Measurements from ENCODE around the gene ATG9A. TPM values are rescaled to one million over a fixed set of nuclear protein-coding genes. Genes with fewer than 3 reads are reported as not detected.

ATG9A gene
- total and polyA plus RNA-seq, 2 experiments from 2014 or later: 75.1 to 85.0 TPM

DNA sequence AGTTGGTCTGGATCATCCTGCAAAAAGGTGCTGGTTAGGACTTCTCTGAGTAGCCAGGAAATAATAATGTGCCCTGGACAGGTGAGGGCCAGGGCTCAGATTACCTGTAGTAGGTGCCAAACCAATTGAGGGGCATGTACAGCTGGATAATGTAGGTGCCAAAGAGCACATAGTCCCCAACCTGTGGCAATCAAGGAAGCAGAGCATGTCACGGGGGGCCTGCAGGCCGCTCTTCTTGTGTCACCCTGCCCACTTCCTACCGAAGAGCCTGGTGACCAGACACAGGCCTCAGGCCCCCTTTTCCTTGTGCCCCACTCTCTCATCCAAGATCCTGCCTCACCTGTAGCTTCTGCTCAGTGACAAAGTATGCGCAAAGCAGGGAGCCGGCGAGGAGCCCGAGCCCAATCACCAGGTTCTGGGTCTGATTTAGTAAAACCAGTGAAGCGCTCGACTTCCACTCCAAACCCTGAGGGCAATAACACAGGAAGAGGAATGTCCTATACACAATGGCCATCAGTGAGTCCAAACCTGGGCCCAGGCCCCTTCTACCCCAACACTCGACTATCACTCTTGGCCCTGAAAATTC is 15.9 kb downstream of the ATG9A start:
- H3K9me3 ChIP-seq (ENCODE audit: low read depth): no peaks in the 10 kb centered on the region
- H3K36me3 ChIP-seq: peaks cover 4% of the 10 kb centered on the region
- H3K4me3 ChIP-seq: no peak overlapping the region
- peaks cover 6% of the 10 kb centered on the region for H3K4me1 ChIP-seq (ENCODE audit: low read depth)
- no peak for DNase-seq (ENCODE audit: low read depth in 1 of 2, low spot score in 1 of 2)
- H3K27me3 ChIP-seq: no peaks in the 10 kb centered on the region
- TF ChIP-seq, protein P1, sequence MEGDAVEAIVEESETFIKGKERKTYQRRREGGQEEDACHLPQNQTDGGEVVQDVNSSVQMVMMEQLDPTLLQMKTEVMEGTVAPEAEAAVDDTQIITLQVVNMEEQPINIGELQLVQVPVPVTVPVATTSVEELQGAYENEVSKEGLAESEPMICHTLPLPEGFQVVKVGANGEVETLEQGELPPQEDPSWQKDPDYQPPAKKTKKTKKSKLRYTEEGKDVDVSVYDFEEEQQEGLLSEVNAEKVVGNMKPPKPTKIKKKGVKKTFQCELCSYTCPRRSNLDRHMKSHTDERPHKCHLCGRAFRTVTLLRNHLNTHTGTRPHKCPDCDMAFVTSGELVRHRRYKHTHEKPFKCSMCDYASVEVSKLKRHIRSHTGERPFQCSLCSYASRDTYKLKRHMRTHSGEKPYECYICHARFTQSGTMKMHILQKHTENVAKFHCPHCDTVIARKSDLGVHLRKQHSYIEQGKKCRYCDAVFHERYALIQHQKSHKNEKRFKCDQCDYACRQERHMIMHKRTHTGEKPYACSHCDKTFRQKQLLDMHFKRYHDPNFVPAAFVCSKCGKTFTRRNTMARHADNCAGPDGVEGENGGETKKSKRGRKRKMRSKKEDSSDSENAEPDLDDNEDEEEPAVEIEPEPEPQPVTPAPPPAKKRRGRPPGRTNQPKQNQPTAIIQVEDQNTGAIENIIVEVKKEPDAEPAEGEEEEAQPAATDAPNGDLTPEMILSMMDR (IDR thresholded peaks at IDR 0.05; ENCODE audit: low read depth, low read length): no peak
- H3K27ac ChIP-seq: no peak overlapping the region

DNA sequence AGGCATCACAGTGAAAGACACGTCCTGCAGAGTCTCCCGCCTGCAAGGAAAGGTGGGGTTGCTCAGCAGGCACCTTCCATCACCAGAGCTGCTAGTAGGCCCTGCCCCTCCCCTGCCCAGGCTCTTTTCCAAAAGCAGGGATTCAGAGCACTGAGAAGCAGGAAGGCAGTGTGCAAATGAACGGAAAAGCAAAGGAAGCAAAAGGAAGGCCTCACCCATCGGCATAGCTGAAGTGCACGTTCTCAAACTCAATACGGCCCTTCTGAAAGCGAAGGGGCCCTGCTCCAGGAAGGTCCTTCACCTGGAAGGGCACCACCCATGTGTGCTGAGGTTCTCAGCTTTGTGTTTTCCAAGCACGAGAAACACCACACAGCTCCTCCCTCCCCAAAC is 16.4 kb downstream of the ATG9A start:
- Histone ChIP-seq H3K36me3 (peaks cover 8% of the 10 kb centered on the region), H3K4me1 (ENCODE audit: low read depth) (peaks cover 6% of the 10 kb centered on the region), H3K4me3 (no peak overlapping the region), H3K27ac (no peak overlapping the region), H3K9me3 (ENCODE audit: low read depth) (no peaks in the 10 kb centered on the region), H3K27me3 (no peaks in the 10 kb centered on the region)
- DNase-seq (ENCODE audit: low read depth in 1 of 2, low spot score in 1 of 2): no peak
- TF ChIP-seq, protein P1 (IDR thresholded peaks at IDR 0.05; ENCODE audit: low read depth, low read length): no peak

DNA sequence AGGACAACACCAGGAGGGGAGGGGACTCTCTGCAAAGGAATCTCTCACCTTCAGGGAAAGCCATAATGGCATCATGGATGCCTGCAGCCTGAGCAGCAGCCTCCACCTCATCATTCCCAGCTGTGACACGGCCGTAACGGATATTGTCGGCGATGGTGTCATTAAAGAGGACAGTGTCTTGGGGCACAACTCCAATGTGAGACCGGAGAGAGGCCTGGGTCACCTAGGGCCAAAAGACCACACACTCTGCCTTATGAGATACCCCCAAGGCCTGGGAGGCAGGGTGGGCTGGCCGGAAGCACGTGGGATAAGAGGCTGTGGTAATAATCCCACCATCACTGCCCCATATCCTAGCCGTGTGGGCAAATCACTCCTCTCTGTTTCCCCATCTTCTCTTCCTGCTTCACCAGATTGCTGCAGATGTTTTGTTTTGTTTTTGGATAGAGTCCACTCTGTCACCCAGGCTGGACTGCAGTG is 18.5 kb downstream of the ATG9A start:
- no peak for DNase-seq (ENCODE audit: low read depth in 1 of 2, low spot score in 1 of 2)
- H3K9me3 ChIP-seq (ENCODE audit: low read depth): no peaks in the 10 kb centered on the region
- H3K36me3 ChIP-seq: peaks cover 8% of the 10 kb centered on the region
- H3K4me1 ChIP-seq (ENCODE audit: low read depth): no peaks in the 10 kb centered on the region
- H3K27ac ChIP-seq: no peak overlapping the region
- no peak overlapping the region for H3K4me3 ChIP-seq
- TF ChIP-seq, protein P1 (IDR thresholded peaks at IDR 0.05; ENCODE audit: low read depth, low read length): no peak
- no peaks in the 10 kb centered on the region for H3K27me3 ChIP-seq

DNA sequence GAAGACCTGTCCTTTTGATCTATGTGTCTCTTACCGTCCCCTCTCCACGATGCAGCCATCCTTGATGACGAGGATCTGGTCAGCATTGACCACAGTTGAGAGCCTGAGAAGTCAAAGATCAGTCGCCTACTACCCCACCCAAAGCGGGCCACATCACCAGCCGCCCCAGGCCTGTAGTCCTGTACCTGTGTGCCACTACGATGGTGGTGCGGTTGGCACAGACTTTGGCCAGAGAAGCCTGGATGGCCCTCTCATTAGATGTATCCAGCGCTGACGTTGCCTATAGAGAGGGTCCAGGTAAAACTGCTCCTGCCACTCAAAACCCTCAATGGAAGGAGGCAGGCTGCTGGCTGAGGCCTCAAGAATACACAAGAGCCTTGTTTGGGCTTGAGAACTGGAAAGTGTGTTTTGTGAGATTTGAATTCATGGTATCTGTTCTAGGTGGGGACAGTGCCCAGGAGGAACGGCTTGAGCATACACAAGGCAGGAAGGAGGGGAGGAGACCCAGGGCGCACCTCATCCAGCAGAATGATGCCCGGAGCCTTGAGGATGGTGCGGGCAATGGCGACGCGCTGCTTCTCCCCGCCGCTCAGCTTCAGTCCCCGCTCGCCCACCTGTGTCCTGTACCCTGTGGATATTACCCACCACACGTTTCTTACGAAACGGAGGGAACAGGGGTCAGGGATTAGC is 19.1 kb downstream of the ATG9A start:
- H3K4me3 ChIP-seq: no peak overlapping the region
- no peaks in the 10 kb centered on the region for H3K4me1 ChIP-seq (ENCODE audit: low read depth)
- H3K27ac ChIP-seq: no peak overlapping the region
- no peaks in the 10 kb centered on the region for H3K27me3 ChIP-seq
- peaks cover 8% of the 10 kb centered on the region for H3K36me3 ChIP-seq
- no peaks in the 10 kb centered on the region for H3K9me3 ChIP-seq (ENCODE audit: low read depth)
- no peak for DNase-seq (ENCODE audit: low read depth in 1 of 2, low spot score in 1 of 2)
- TF ChIP-seq, protein P1 (IDR thresholded peaks at IDR 0.05; ENCODE audit: low read depth, low read length): no peak

DNA sequence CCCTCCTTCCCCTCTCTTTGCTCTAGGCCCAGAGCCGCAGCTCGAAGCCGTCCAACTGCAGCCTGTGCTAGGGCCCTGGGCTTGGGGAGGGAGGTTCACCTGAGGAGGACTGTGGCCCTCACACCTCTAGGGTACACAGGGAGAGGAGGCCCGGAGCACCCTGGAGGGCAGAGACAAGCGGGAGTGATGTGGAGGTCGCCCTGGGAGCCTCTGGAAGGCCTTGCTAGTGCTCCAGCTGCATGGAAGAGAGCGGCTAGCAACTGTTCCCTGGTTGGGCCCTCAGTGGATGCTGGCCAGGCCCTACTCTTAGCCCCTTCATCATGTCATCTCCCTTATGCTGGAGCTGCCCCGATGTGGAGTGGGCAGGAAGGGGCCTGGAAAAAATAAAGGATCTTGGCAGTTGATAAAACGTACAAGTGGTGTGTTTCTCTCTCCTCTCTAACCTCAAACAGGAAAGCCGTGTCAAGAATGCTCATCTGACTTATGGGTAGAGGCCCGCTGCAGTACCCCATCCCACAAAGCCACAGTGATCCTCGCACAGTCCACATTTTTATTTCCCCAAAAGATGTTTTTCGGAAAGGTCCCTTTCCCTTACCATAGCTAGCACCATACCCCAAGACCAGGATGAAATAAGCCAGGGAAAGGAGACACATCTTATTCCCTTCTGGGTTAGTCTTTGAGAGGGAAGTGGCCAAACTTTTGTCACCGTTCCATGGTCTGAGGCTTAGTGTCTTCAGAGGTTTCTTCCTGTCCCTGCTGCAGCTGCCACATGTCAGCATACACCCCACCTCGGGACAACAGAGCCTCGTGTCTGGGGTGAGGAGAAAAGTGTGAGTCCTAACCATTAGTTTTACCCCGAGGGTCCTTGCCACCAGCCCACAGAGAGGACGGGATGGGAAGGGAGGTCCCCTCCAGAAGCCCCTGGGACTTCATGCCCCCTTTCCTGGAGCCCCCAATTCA is 19.9 kb downstream of the ATG9A start:
- DNase-seq (ENCODE audit: low read depth in 1 of 2, low spot score in 1 of 2): no peak
- TF ChIP-seq, protein P1 (IDR thresholded peaks at IDR 0.05; ENCODE audit: low read depth, low read length): no peak
- Histone ChIP-seq H3K4me3 (no peak overlapping the region), H3K4me1 (ENCODE audit: low read depth) (no peaks in the 10 kb centered on the region), H3K27me3 (no peaks in the 10 kb centered on the region), H3K36me3 (peaks cover 8% of the 10 kb centered on the region), H3K9me3 (ENCODE audit: low read depth) (no peaks in the 10 kb centered on the region), H3K27ac (no peak overlapping the region)

All from cardiac muscle cell (in vitro differentiated cells and primary cell).